PC-3 (cell line): Measurements from ENCODE around the gene STXBP5. TPM values are rescaled to one million over a fixed set of nuclear protein-coding genes. Genes with fewer than 3 reads are reported as not detected.
"Not testable (repeated sequence)": the region's sequence is repeated elsewhere in the genome, so short reads cannot be mapped to it uniquely, and the experiment has no call there.

Experiments used
- ATAC-seq: fragments of 200-7000 bp; cut with Tn5 transposase; 2 replicates; pipeline ENCODE4 v1.9.1; 2020; ENCODE audit warnings: mild to moderate bottlenecking, moderate library complexity
- BruUV-seq: library from RNA; stranded (reverse); fragments of 400-500 nt; replicated peaks from 2 replicates; lab custom pipeline; 2021; lab: Mats Ljungman, UMichigan
- CTCF ChIA-PET: fragments of 300-600 bp; sonication (Branson Sonifier 250); formaldehyde crosslinking; loops from one replicate; lab custom pipeline; 2022; ENCODE audit warnings: antibody characterized with exemption; lab: Charles Lee
- POLR2A ChIA-PET: fragments of 300-600 bp; sonication (Branson Sonifier 250); formaldehyde crosslinking; loops from one replicate; lab custom pipeline; 2022; ENCODE audit warnings: antibody characterized with exemption; ENCODE audit not compliant: unreplicated experiment; lab: Charles Lee
- DNase-seq: peaks from one replicate; pipeline ENCODE4 v3.0.0-alpha.2; 2015
- H2AFZ ChIP-seq: fragments of 300-600 bp; sonication (generic); 2 replicates; pipeline ENCODE4 v1.6.0; 2016; ENCODE audit warnings: antibody characterized with exemption, low read length
- H3F3A ChIP-seq: fragments of 300-600 bp; sonication (generic); one replicate; pipeline ENCODE4 v1.6.0; 2017; ENCODE audit warnings: antibody characterized with exemption, low read length, control low read depth, mild to moderate bottlenecking; ENCODE audit not compliant: unreplicated experiment
- H3K27ac ChIP-seq: fragments of 300-600 bp; sonication (generic); 2 replicates; pipeline ENCODE4 v1.5.1; 2016; ENCODE audit warnings: mild to moderate bottlenecking, low read length
- H3K27me3 ChIP-seq: fragments of 300-600 bp; sonication (generic); 2 replicates; pipeline ENCODE4 v1.6.1; 2016; ENCODE audit warnings: low read length, mixed read lengths
- H3K36me3 ChIP-seq: fragments of 300-600 bp; sonication (generic); 2 replicates; pipeline ENCODE4 v1.6.1; 2016; ENCODE audit warnings: low read depth, mixed run types, low read length, mixed read lengths
- H3K4me1 ChIP-seq: fragments of 300-600 bp; sonication (generic); 2 replicates; pipeline ENCODE4 v1.5.1; 2016; ENCODE audit warnings: low read length; ENCODE audit not compliant: insufficient read depth
- H3K4me2 ChIP-seq: fragments of 300-600 bp; sonication (generic); 2 replicates; pipeline ENCODE4 v1.6.0; 2016; ENCODE audit warnings: low read length
- H3K4me3 ChIP-seq: fragments of 300-600 bp; sonication (generic); 2 replicates; pipeline ENCODE4 v1.5.1; 2016; ENCODE audit warnings: mild to moderate bottlenecking, low read length, mixed read lengths
- H3K79me2 ChIP-seq: fragments of 300-600 bp; sonication (generic); 2 replicates; pipeline ENCODE4 v1.6.1; 2017; ENCODE audit warnings: low read length, mixed read lengths
- H3K9ac ChIP-seq: fragments of 300-600 bp; sonication (generic); 2 replicates; pipeline ENCODE4 v1.6.0; 2016; ENCODE audit warnings: mild to moderate bottlenecking, low read length
- H3K9me2 ChIP-seq: fragments of 300-600 bp; sonication (generic); replicated peaks from 2 replicates; pipeline ENCODE4 v1.6.1; 2016; ENCODE audit warnings: mixed run types, low read length, mixed read lengths
- H3K9me3 ChIP-seq: fragments of 300-600 bp; sonication (generic); 2 replicates; pipeline ENCODE4 v1.6.1; 2016; ENCODE audit warnings: low read length, mixed read lengths
- H4K20me1 ChIP-seq: fragments of 300-600 bp; sonication (generic); 2 replicates; pipeline ENCODE4 v1.6.1; 2016; ENCODE audit warnings: low read length, mixed read lengths
- EZH2 ChIP-seq: fragments of 300-600 bp; sonication (generic); IDR thresholded peaks from one replicate; pipeline ENCODE4 v1.6.1; 2017; ENCODE audit warnings: antibody characterized with exemption, mild to moderate bottlenecking, low read length; ENCODE audit not compliant: unreplicated experiment
- EZH2phosphoT487 ChIP-seq: fragments of 300-600 bp; sonication (generic); IDR thresholded peaks from 2 replicates; pipeline ENCODE4 v1.6.1; 2018; ENCODE audit warnings: mild to moderate bottlenecking, antibody characterized with exemption, low read length, borderline replicate concordance
- intact Hi-C: fragments of 100-400 bp; cut with micrococcal nuclease; formaldehyde crosslinking; loops from 2 replicates; pipeline ENCODE4 v1.9.0; 2023
- total RNA-seq: library from RNA; depleted of rRNA; stranded (reverse); fragments of >200 nt; gene quantifications from 2 replicates; pipeline ENCODE4 v1.2.3, GENCODE V29; 2014
- TF ChIP-seq, protein P1 (sequence below): fragments of 300-600 bp; sonication (generic); conservative IDR thresholded peaks from 2 replicates; pipeline ENCODE4 v1.5.1; 2017; ENCODE audit warnings: antibody characterized with exemption, low read depth, mild to moderate bottlenecking, low read length

STXBP5 gene
- total RNA-seq, 1 experiment from 2014 or later: 12.9 TPM

DNA sequence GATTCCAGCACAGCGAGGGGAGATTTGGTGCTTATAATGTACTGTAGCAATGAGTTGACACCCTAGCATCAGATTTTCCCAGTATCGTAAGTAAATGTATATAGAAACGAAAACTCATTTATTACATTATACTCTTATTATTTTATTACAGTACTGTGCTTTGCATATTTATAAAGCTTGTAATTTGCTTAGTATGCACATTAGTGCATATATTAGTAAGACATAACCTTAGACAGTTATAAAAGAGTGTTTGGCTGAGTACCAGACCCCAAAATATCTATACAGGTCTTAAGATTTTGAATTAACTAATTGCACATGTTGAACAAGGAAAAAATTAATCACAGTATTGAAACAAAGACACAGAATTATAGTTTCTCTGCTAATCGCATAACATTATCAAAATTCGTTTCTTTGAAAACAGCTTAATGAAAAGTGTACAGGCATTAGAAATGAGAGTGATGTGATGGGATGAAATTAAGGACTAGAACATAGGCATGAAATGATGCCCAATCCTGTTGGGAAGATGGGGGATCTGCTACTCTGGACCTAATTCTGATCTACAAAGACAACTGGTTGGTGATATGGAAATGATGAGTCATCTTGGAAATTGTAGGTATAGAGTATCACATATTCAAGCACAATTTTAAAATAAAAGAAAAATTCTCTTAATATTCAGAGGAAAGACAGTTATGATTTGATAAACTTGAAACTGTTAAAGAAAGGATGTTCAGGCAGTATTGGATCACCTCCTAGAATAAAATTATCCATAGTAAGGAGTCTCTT, 42.8 kb downstream of the STXBP5 start:
- no peaks in the 10 kb centered on the region for H3K9me3 ChIP-seq
- DNase-seq: no peak
- H3K27ac ChIP-seq: no peak overlapping the region
- CTCF ChIA-PET: no interaction called here
- H3F3A ChIP-seq: no peaks in the 10 kb centered on the region
- BruUV-seq: no TSS peak
- ATAC-seq: no peak
- no peaks in the 10 kb centered on the region for H4K20me1 ChIP-seq
- no peak overlapping the region for H2AFZ ChIP-seq
- H3K27me3 ChIP-seq: no peaks in the 10 kb centered on the region
- no peaks in the 10 kb centered on the region for H3K4me1 ChIP-seq
- H3K9ac ChIP-seq: no peak overlapping the region
- intact Hi-C loops: no loop called here
- H3K4me3 ChIP-seq: no peak overlapping the region
- no peak for TF ChIP-seq EZH2phosphoT487
- no peaks in the 10 kb centered on the region for H3K79me2 ChIP-seq
- POLR2A ChIA-PET: interaction anchor here (0.6 kb wide), 1 partner anchor 342 kb away, joined by 3 read pairs; no protein-coding TSS in a partner anchor
- no peak overlapping the region for H3K4me2 ChIP-seq
- no peaks in the 10 kb centered on the region for H3K36me3 ChIP-seq
- no peaks in the 10 kb centered on the region for H3K9me2 ChIP-seq

DNA sequence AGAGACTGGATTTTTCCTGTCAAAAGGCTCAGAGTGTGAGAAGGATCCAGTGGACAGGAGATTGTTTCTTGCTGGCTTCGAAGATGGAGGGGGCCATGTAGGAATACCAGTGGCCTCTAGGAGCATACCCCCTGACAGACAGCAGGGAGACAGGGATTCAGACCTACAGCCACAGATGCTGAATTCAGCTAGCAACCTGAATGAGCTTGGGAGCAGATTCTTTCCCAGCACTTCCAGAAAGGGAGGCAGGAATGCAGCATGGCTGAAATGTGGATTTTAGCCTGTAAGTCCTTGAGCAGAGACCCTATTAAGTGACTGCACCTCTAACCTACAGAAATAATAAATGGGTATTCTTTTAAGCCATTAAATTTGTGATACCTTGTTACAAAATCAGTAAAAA, 44.6 kb downstream of the STXBP5 start:
- DNase-seq: no peak
- POLR2A ChIA-PET: no interaction called here
- Histone ChIP-seq H3K27ac (no peak overlapping the region), H3K9ac (no peak overlapping the region), H3K9me2 (no peaks in the 10 kb centered on the region), H3K9me3 (no peaks in the 10 kb centered on the region), H3K79me2 (no peaks in the 10 kb centered on the region), H3K4me3 (no peak overlapping the region), H3K27me3 (no peaks in the 10 kb centered on the region), H3K4me2 (no peak overlapping the region), H3F3A (no peaks in the 10 kb centered on the region), H2AFZ (no peak overlapping the region), H4K20me1 (no peaks in the 10 kb centered on the region), H3K4me1 (no peaks in the 10 kb centered on the region), H3K36me3 (no peaks in the 10 kb centered on the region)
- no TSS peak for BruUV-seq
- CTCF ChIA-PET: no interaction called here
- intact Hi-C loops: no loop called here
- TF ChIP-seq, protein P1, sequence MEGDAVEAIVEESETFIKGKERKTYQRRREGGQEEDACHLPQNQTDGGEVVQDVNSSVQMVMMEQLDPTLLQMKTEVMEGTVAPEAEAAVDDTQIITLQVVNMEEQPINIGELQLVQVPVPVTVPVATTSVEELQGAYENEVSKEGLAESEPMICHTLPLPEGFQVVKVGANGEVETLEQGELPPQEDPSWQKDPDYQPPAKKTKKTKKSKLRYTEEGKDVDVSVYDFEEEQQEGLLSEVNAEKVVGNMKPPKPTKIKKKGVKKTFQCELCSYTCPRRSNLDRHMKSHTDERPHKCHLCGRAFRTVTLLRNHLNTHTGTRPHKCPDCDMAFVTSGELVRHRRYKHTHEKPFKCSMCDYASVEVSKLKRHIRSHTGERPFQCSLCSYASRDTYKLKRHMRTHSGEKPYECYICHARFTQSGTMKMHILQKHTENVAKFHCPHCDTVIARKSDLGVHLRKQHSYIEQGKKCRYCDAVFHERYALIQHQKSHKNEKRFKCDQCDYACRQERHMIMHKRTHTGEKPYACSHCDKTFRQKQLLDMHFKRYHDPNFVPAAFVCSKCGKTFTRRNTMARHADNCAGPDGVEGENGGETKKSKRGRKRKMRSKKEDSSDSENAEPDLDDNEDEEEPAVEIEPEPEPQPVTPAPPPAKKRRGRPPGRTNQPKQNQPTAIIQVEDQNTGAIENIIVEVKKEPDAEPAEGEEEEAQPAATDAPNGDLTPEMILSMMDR: no peak
- no peak for TF ChIP-seq EZH2
- TF ChIP-seq EZH2phosphoT487: no peak
- ATAC-seq: no peak

DNA sequence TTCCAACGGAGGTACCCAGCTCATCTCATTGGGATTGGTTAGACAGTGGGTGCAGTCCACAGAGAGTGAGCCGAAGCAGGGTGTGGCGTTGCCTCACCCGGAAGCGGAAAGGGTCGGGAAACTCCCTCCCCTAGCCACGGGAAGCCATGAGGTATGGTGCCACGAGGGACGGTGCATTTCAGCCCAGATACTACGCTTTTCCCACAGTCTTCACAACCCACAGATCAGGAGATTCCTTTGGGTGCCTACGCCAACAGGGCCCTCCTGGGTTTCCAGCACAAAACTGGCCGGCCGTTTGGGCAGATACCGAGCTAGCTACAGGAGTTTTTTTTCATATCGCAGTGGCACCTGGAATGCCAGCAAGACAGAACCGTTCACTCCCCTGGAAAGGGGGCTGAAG, 46.9 kb downstream of the STXBP5 start:
- Histone ChIP-seq H3K36me3 (no peaks in the 10 kb centered on the region), H3K9me3 (no peaks in the 10 kb centered on the region), H3K27me3 (no peaks in the 10 kb centered on the region), H3K4me3 (no peak overlapping the region), H4K20me1 (no peaks in the 10 kb centered on the region), H3K27ac (no peak overlapping the region), H2AFZ (no peak overlapping the region), H3K4me2 (no peak overlapping the region), H3F3A (no peaks in the 10 kb centered on the region), H3K79me2 (no peaks in the 10 kb centered on the region), H3K4me1 (no peaks in the 10 kb centered on the region), H3K9ac (no peak overlapping the region), H3K9me2 (no peaks in the 10 kb centered on the region)
- BruUV-seq: no TSS peak
- TF ChIP-seq, protein P1: no peak
- TF ChIP-seq EZH2 (no peak), EZH2phosphoT487 (no peak)
- ChIA-PET POLR2A (no interaction called here), CTCF (no interaction called here)
- no peak for ATAC-seq
- intact Hi-C loops: no loop called here
- DNase-seq: no peak

DNA sequence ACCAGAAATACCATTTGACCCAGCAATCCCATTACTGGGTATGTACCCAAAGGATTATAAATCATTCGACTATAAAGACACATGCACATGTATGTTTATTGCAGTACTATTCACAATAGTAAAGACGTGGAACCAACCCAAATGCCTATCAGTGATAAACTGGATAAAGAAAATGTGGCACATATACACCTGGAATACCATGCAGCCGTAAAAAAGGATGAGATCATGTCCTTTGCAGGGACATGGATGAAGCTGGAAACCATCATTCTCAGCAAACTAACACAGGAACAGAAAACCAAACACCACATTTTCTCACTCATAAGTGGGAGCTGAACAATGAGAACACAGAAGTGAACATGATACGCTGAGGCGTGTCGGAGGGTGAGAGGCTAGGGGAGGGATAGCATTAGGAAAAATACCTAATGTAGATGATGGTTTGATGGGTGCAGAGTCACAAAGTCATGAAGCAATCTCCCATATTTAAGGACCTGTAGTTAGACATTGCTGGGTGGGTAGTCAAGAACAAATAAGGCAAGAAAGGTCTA, 50.8 kb downstream of the STXBP5 start:
- H4K20me1 ChIP-seq, CTCF ChIA-PET, H2AFZ ChIP-seq, DNase-seq, H3F3A ChIP-seq, H3K27ac ChIP-seq, H3K9me3 ChIP-seq, POLR2A ChIA-PET, H3K79me2 ChIP-seq, ATAC-seq, H3K36me3 ChIP-seq, H3K27me3 ChIP-seq, H3K9ac ChIP-seq, H3K9me2 ChIP-seq, BruUV-seq, H3K4me2 ChIP-seq, H3K4me3 ChIP-seq, H3K4me1 ChIP-seq, intact Hi-C loops: not testable (repeated sequence)
